HG02642 (cell line): Measurements from ENCODE around the gene HOXC10.

Experiments
- ATAC-seq: cut with Tn5 transposase; IDR thresholded peaks from one replicate; pipeline ENCODE4 v1.9.1; 2021; ENCODE audit warnings: mild to moderate bottlenecking; ENCODE audit not compliant: unreplicated experiment, poor library complexity

Gene HOXC10

GRCh38 chr12:53988541-53989226 lies 3.7 kb downstream of the HOXC10 start:
- no peak for ATAC-seq

DNA sequence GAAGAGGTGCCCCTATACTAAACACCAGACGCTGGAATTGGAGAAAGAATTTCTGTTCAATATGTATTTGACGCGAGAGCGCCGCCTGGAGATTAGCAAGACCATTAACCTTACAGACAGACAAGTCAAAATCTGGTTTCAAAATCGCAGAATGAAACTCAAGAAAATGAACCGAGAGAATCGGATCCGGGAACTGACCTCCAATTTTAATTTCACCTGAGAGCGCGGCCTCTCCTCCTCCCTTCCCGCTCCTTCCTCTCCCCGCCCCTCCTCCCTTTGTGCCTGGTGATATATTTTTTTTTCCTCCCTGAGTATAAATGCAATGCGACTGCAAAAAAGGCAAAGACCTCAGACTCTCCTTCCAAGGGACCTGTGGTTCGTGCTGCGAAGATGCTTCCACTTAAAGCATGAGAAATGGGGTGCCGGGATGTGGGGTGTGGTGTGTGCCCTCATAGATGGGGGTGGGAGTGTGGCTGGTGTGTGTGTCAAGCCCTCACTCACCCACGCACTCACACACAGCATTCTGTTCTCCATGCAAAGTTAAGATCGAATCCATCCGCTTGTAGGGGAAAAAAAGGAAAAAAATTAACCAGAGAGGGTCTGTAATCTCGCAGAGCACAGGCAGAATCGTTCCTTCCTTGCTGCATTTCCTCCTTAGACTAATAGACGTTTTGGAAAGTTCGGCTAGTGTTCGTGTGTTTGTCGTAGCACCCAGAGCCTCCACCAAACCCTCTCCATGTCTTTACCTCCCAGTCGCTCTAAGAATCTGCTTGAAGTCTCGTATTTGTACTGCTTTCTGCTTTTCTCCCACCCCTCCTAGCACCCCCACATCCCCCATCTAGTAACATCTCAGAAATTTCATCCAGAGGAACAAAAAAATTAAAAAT lies 4.5 kb downstream of the HOXC10 start:
- no peak for ATAC-seq

DNA sequence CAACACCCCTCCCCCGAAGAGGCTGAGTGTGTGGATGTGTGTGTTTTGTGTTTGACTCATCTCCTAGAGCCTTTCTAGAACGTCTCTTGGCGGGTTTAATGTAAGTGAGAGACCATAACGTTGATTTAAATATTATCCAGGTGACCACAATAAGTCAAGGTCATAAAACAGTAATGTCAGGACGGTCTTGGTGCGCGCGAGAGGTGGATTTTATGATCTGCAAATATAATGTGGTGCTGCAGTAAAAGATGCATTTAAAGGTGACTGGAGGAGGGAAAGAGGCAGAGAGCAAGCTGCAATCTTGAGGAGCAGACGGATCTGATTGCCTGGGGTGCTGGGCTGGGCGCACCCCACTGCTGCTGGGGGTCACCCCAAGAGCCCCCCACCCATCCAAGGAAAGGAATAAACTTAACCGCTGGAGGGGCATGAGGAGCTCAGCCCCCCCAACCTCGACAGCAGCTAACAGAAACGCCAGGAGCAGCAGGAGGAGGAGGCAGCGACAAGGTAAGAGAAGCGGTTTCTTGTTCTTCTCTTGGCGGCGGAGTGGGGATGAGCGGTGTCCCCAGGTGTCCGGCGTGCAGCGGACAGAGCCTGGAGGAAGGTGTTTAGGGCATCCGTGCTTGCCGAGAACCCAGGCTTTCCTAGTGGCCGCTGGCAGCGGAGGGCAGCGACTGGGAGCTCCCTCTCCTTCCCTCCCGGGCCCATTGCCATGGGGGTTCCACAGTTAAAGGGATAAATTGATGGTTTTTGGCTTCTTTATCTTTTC lies 5.5 kb downstream of the HOXC10 start:
- ATAC-seq = no peak

DNA sequence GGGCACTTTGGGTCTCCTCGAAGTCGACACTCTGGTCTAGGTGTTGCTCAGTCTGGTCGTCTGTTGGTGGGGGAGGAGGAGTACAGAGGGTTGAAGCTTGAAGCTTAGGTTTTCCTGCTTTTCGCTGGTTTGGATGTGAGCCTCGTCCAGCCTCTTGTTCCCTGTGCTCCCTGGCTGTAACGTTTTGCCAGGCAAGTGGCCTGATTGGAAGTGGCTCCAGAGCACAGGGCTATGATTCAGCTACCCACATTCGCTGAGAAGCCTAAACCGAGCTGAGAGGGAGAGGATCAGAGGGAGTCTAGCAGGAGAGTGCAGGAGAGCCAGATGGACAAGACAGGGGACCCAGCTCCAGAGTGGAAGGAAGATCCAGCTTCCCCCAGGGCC lies 6.1 kb downstream of the HOXC10 start:
- no peak for ATAC-seq

- no peak for ATAC-seq
Measured at GRCh38 chr12:53992377-53992889, 7.5 kb downstream of the HOXC10 start.

- no peak for ATAC-seq
Measured at GRCh38 chr12:53993162-53994008, 8.4 kb downstream of the HOXC10 start.

DNA sequence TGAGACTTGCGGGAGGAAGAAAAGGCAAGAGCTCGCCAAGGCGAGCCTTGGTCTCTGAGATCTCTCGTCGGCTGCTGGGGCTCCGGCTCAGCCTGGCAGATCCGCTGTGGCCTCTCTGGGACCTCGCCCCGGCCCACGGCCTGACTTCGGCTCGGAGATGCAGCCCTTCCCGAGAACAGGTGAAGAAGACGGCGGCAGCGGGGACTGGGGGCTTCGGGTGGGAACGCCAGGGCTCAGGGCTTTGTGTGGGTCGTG lies 9.0 kb downstream of the HOXC10 start:
- no peak for ATAC-seq

GRCh38 chr12:53994264-53995001 lies 9.5 kb downstream of the HOXC10 start:
- no peak for ATAC-seq

DNA sequence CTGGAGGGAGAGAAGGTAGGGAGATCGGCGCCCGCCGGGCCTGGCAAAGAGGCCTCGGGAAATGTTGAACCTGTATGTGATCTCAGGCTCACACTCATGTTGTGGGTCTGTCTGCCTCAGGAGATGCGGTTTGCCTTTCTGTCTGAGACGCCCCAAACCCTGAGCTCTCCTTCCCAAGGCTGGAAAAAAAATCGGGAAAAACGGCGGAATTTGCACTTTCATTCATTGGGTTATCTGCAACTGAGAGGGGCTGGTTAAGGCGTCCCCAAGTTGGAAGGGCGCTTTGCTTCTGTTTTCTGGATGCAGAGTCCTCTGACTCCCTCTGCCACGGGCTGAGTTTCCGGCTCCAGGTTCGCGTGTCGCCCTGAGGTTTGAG lies 10.0 kb downstream of the HOXC10 start:
- no peak for ATAC-seq

GRCh38 chr12:53995378-53996239 lies 10.7 kb downstream of the HOXC10 start:
- no peak for ATAC-seq

DNA sequence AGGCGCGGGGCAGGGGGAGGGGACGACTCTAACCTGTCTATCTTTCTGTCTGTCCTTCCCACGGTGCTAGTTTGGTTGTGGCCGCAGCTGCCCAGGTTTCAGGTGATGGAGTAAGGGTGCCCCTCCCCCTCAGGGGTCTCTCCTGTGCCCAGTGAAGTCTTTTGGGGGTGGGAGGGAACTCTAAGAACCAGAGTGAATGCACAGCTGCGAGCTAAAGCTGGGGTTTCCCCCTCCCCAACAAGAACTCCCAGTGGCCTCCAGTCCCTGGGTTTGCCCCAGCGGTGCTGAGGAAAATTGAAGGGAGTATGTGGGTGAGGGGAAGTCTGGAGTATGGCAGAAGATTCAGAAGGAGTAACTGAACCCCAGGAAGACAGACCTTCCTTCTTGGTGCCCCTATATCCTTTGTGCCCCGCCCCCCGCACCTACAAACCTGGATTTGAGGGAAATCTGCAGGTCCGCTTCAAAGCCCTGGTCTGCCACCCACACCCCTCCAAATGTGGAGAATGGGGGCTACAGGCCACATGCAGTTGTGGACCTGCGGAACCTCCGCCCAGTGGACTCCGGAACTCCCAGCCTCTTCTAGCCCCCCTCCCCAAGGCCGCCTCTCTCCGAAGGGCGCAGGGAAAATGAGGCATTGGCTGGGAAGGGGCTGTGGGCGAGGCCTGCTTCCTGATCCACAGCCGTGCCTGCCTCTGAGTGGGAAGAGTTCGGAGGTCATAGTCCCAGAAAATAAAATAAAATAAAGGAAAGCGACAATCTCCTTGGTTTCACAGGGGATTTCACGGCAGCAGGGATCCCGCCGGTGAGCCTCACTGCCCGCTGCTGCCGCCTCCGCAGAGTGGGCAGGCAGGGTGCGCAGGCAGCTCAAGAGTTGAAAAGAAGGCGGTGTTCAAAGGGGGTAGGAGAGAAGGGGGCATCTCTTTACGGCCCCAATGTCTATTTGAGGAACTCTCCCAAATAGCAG lies 11.6 kb downstream of the HOXC10 start:
- no peak for ATAC-seq

DNA sequence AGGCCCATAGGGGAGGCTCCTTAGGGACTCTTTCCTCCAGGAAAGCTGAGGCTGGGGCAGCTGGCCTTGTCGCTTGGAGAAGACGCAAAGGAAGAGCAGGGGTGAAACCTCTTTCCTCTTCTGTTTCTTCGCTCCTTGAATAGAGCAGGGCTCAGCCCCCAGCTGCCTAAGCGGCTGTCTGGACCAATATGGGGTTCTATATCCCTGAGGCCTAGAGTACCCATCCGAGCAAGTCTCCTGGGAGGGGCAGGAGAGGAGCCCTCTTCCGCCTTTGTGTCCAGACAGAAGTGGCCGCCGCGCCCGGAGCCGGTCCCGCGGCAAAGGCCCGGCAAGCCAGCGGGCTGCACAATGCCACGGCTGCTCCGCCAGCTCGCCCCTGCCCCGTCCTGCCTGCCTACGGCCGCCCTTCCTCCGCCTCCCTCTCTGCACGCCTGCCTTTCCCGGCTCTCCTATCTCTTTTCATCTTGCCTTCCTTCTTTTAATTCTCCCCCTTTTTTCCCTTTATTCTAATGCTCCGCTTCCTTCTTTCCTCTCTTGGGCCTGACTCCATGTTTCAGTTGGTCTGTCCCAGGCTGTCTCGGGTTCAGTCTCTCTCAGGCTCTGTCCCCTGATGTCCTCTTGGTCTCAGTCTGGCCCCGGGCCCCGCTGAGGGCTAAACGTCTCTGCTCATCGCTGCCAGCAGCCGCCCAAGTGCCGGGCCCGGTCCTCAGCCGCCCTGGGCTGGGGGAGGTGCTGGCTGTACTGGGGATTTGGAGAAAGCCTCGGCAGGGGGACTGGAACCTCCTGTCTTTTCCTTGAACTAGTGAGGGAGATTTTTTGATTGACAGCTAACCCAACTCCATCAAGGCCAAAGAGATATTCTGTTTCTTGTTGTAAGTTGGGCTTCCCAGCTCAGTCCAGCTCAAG lies 12.5 kb downstream of the HOXC10 start:
- ATAC-seq = no peak

- no peak for ATAC-seq
Measured at GRCh38 chr12:53998110-53998899, 13.4 kb downstream of the HOXC10 start.

GRCh38 chr12:53998900-53999236 lies 13.9 kb downstream of the HOXC10 start:
- ATAC-seq = no peak

DNA sequence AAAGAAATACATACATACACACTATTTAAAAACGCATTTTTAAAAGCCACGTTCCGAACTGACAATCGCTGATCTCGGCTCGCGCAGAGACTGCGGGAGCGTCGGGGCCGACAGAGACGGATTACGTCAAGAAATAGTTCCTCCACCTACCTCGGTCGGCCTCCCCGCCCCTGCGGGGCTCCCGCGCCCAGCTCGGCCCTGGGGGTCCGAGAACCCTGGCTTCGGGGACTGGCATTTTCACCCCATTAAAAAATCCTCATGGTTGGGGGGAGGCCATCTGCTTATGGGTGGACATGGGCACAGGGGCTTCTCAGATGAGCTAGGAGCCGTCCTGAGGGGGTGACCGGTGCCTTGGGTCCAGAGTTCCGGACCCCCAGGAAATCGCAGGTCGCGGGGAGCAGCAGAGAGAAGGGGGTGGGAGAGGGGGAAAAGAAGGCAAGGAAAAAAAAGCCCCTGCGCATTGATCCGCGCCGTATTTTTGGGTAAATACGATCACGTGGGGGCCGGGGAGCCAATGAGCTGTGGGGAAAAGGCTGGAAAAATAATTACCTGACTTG lies 14.7 kb downstream of the HOXC10 start:
- no peak for ATAC-seq
